HL-60/S4 treated with phorbol 12-myristate 13-acetate at 8.2 ng/mL for 4 days and 3 days (cell line): ENCODE measurements around the gene OCRL.

ENCODE experiments used
- in situ Hi-C: fragments of 300-500 bp; cut with MboI; formaldehyde crosslinking; loops from 2 replicates; pipeline ENCODE4 v1.15.0; 2022; ENCODE audit warnings: low sequenced_read_pairs

OCRL gene

GRCh38 chrX:129629837-129630236, 89.8 kb downstream of the OCRL start:
- in situ Hi-C loops, result loop anchor here (25.0 kb wide), 1 partner anchor 182 kb away; no protein-coding TSS in a partner anchor

- in situ Hi-C loops, result loop anchor here (25.0 kb wide), 1 partner anchor 180 kb away; no protein-coding TSS in a partner anchor
These were observed 91.8 kb downstream of the OCRL start for GRCh38 chrX:129631849-129632248.

- in situ Hi-C loops, result loop anchor here (25.0 kb wide), 1 partner anchor 180 kb away; no protein-coding TSS in a partner anchor
These were observed 92.4 kb downstream of the OCRL start for GRCh38 chrX:129632443-129632842.

- in situ Hi-C loops, result loop anchor here (25.0 kb wide), 1 partner anchor 178 kb away; no protein-coding TSS in a partner anchor
These were observed 94.5 kb downstream of the OCRL start for GRCh38 chrX:129634541-129634940.

- in situ Hi-C loops, result loop anchor here (25.0 kb wide), 1 partner anchor 176 kb away; no protein-coding TSS in a partner anchor
These were observed 96.2 kb downstream of the OCRL start for GRCh38 chrX:129636175-129636681.

GRCh38 chrX:129637217-129638109, 97.4 kb downstream of the OCRL start:
- in situ Hi-C loops, result loop anchor here (25.0 kb wide), 1 partner anchor 175 kb away; no protein-coding TSS in a partner anchor

GRCh38 chrX:129638917-129639316, 98.9 kb downstream of the OCRL start:
- in situ Hi-C loops, result loop anchor here (25.0 kb wide), 1 partner anchor 173 kb away; no protein-coding TSS in a partner anchor

- in situ Hi-C loops, result loop anchor here (25.0 kb wide), 1 partner anchor 172 kb away; no protein-coding TSS in a partner anchor
These were observed 100.7 kb downstream of the OCRL start for GRCh38 chrX:129640737-129641136.

GRCh38 chrX:129641469-129641868, 101.4 kb downstream of the OCRL start:
- in situ Hi-C loops, result loop anchor here (25.0 kb wide), 1 partner anchor 171 kb away; no protein-coding TSS in a partner anchor

GRCh38 chrX:129641941-129642340, 101.9 kb downstream of the OCRL start:
- in situ Hi-C loops, result loop anchor here (25.0 kb wide), 1 partner anchor 170 kb away; no protein-coding TSS in a partner anchor
